Calu3 (cell line): ENCODE data around the gene PCSK5. TPM values are rescaled to one million over a fixed set of nuclear protein-coding genes. Genes with fewer than 3 reads are reported as not detected.
A peak's percentile ranks its signal among the peaks of the same experiment; 100 is the strongest.
"Not testable (repeated sequence)": the region's sequence is repeated elsewhere in the genome, so short reads cannot be mapped to it uniquely, and the experiment has no call there.

Source experiments
- BruUV-seq: library from RNA; stranded (reverse); fragments of 400-500 nt; replicated peaks from 2 replicates; lab custom pipeline; 2021; lab: Mats Ljungman, UMichigan
- CTCF ChIA-PET: fragments of 300-600 bp; sonication (Branson Sonifier 250); formaldehyde crosslinking; loops from one replicate; lab custom pipeline; 2022; ENCODE audit warnings: antibody characterized with exemption; lab: Charles Lee
- DNase-seq: peaks from one replicate; pipeline ENCODE4 v3.0.0; 2022
- H3K27ac Mint-ChIP-seq: one replicate; pipeline ENCODE4 v1.8.0; 2022; ENCODE audit warnings: mixed read lengths; ENCODE audit not compliant: unreplicated experiment
- H3K27me3 Mint-ChIP-seq: one replicate; pipeline ENCODE4 v1.8.0; 2022; ENCODE audit warnings: mixed read lengths; ENCODE audit not compliant: unreplicated experiment
- H3K36me3 Mint-ChIP-seq: one replicate; pipeline ENCODE4 v1.8.0; 2022; ENCODE audit warnings: mild to moderate bottlenecking, moderate library complexity, mixed read lengths; ENCODE audit not compliant: insufficient read depth, unreplicated experiment
- H3K4me1 Mint-ChIP-seq: one replicate; pipeline ENCODE4 v1.8.0; 2022; ENCODE audit warnings: mild to moderate bottlenecking, low read depth, mixed read lengths; ENCODE audit not compliant: unreplicated experiment
- H3K4me3 Mint-ChIP-seq: one replicate; pipeline ENCODE4 v1.8.0; 2022; ENCODE audit warnings: mild to moderate bottlenecking, low read depth, moderate library complexity, mixed read lengths; ENCODE audit not compliant: unreplicated experiment
- H3K9me3 Mint-ChIP-seq: one replicate; pipeline ENCODE4 v1.8.0; 2022; ENCODE audit warnings: low read depth, mixed read lengths; ENCODE audit not compliant: unreplicated experiment
- CTCF ChIP-seq: fragments of 200-600 bp; IDR thresholded peaks from one replicate; pipeline ENCODE4 v1.8.0; 2022; ENCODE audit warnings: antibody characterized with exemption; ENCODE audit not compliant: unreplicated experiment
- intact Hi-C: fragments of 100-400 bp; cut with micrococcal nuclease; formaldehyde crosslinking; loops from one replicate; pipeline ENCODE4 v1.10.0; 2022; ENCODE audit not compliant: unreplicated experiment
- total RNA-seq: library from RNA; stranded (reverse); gene quantifications from 2 replicates; pipeline ENCODE4 v1.2.3, GENCODE V29; 2022

PCSK5 gene
- total RNA-seq, 1 experiment from 2014 or later = 38.4 TPM

- Mint-ChIP-seq H3K9me3 (no peaks in the 10 kb centered on the region), H3K27ac (peak overlapping the region; percentile 64), H3K4me1 (peaks cover 47% of the 10 kb centered on the region), H3K36me3 (peaks cover 10% of the 10 kb centered on the region), H3K4me3 (no peak overlapping the region), H3K27me3 (no peaks in the 10 kb centered on the region)
- CTCF ChIA-PET = interaction anchor here (0.6 to 0.7 kb wide), 2 partner anchors 9 to 20 kb away, joined by 3 to 4 read pairs; no protein-coding TSS in a partner anchor
- BruUV-seq = no TSS peak
- no peak for TF ChIP-seq CTCF
- intact Hi-C loops = loop anchor here (5.0 kb wide), 1 partner anchor 70 kb away; the partner anchor contains the start of gene PCSK5
- DNase-seq = no peak
Observed at GRCh38 chr9:75962662-75963036, 72.2 kb downstream of the PCSK5 start.

- intact Hi-C loops = loop anchor here (5.0 kb wide), 1 partner anchor 71 kb away; the partner anchor contains the start of gene PCSK5
Observed at GRCh38 chr9:75963321-75963720, 72.8 kb downstream of the PCSK5 start.

GRCh38 chr9:75964427-75964826 is 74.0 kb downstream of the PCSK5 start:
- DNase-seq = peak; percentile 78
- intact Hi-C loops = loop anchor here (2.0 to 5.0 kb wide), 2 partner anchors 14 to 72 kb away; partner anchors contain the start of gene PCSK5
- Mint-ChIP-seq H3K27me3 (no peaks in the 10 kb centered on the region), H3K4me3 (no peak overlapping the region), H3K9me3 (no peaks in the 10 kb centered on the region), H3K36me3 (peaks cover 10% of the 10 kb centered on the region), H3K27ac (peak overlapping the region; percentile 93), H3K4me1 (peaks cover 40% of the 10 kb centered on the region)
- CTCF ChIA-PET = interaction anchor here (0.7 to 1.9 kb wide), 3 partner anchors 11 to 1895 kb away, joined by 3 to 5 read pairs (median 4); no protein-coding TSS in a partner anchor
- BruUV-seq = no TSS peak
- TF ChIP-seq CTCF = no peak

More at GRCh38 chr9:75963321-75963720, 72.8 kb downstream of the PCSK5 start:
- not testable (repeated sequence) for DNase-seq, H3K9me3 Mint-ChIP-seq, BruUV-seq, H3K27me3 Mint-ChIP-seq, H3K4me3 Mint-ChIP-seq
- Mint-ChIP-seq H3K4me1 (peaks cover 47% of the 10 kb centered on the region), H3K27ac (peak overlapping the region; percentile 70), H3K36me3 (peaks cover 10% of the 10 kb centered on the region)
- CTCF ChIA-PET = interaction anchor here (0.6 kb wide), 1 partner anchor 19 kb away, joined by 4 read pairs; no protein-coding TSS in a partner anchor

GRCh38 chr9:75965231-75965630 is 74.8 kb downstream of the PCSK5 start:
- no peaks in the 10 kb centered on the region for H3K9me3 Mint-ChIP-seq
- intact Hi-C loops = loop anchor here (2.0 kb wide), 1 partner anchor 14 kb away; no protein-coding TSS in a partner anchor
- H3K27me3 Mint-ChIP-seq = no peaks in the 10 kb centered on the region
- no peak overlapping the region for H3K4me3 Mint-ChIP-seq
- peak overlapping the region; percentile 93 for H3K27ac Mint-ChIP-seq
- no peak for TF ChIP-seq CTCF
- H3K36me3 Mint-ChIP-seq = peaks cover 10% of the 10 kb centered on the region
- CTCF ChIA-PET = interaction anchor here (1.9 kb wide), 1 partner anchor 10 kb away, joined by 5 read pairs; no protein-coding TSS in a partner anchor
- BruUV-seq = no TSS peak
- no peak for DNase-seq
- H3K4me1 Mint-ChIP-seq = peaks cover 32% of the 10 kb centered on the region

GRCh38 chr9:75967556-75967955 is 77.1 kb downstream of the PCSK5 start:
- BruUV-seq = no TSS peak
- CTCF ChIA-PET = no interaction called here
- peaks cover 20% of the 10 kb centered on the region for H3K4me1 Mint-ChIP-seq
- no peak for TF ChIP-seq CTCF
- H3K9me3 Mint-ChIP-seq = no peaks in the 10 kb centered on the region
- H3K27me3 Mint-ChIP-seq = no peaks in the 10 kb centered on the region
- DNase-seq = no peak
- no peak overlapping the region for H3K27ac Mint-ChIP-seq
- H3K4me3 Mint-ChIP-seq = no peak overlapping the region
- intact Hi-C loops = no loop called here
- H3K36me3 Mint-ChIP-seq = peaks cover 10% of the 10 kb centered on the region
